ENCODE results near the gene TMEM69.

GRCh38 chr1:45677751-45678245 is 10.2 kb upstream of the TMEM69 start:
- no peak for TF ChIP-seq CTCF (IDR thresholded peaks at IDR 0.05)
- TF ChIP-seq POLR2A (IDR thresholded peaks at IDR 0.05): no peak

All from right lobe of liver (tissue), 4 donors.